Nephron progenitor cell (in vitro differentiated cells): Measurements from ENCODE around the gene C17orf107.

Experiments
- DNase-seq: peaks from one replicate; pipeline ENCODE4 v3.0.0; 2021
- H3K27ac Mint-ChIP-seq: 2 replicates; pipeline ENCODE4 v1.8.0; 2021; ENCODE audit warnings: mild to moderate bottlenecking, moderate library complexity, mixed read lengths
- H3K27me3 Mint-ChIP-seq: 2 replicates; pipeline ENCODE4 v1.8.0; 2021; ENCODE audit warnings: mild to moderate bottlenecking, low read depth, mixed read lengths; ENCODE audit not compliant: poor library complexity
- H3K36me3 Mint-ChIP-seq: 2 replicates; pipeline ENCODE4 v1.8.0; 2021; ENCODE audit warnings: low read depth, mixed read lengths
- H3K4me1 Mint-ChIP-seq: 2 replicates; pipeline ENCODE4 v1.8.0; 2021; ENCODE audit warnings: mixed read lengths
- H3K4me3 Mint-ChIP-seq: 2 replicates; pipeline ENCODE4 v1.8.0; 2021; ENCODE audit warnings: mild to moderate bottlenecking, moderate library complexity, mixed read lengths
- H3K9me3 Mint-ChIP-seq: 2 replicates; pipeline ENCODE4 v1.8.0; 2021; ENCODE audit warnings: mild to moderate bottlenecking, moderate library complexity, mixed read lengths
- CTCF ChIP-seq: fragments of 200-600 bp; sonication (generic); IDR thresholded peaks from 2 replicates; pipeline ENCODE4 v1.5.0; 2021; ENCODE audit warnings: antibody characterized with exemption

Gene C17orf107

GRCh38 chr17:4936436-4936835 lies 37.1 kb downstream of the C17orf107 start:
- H3K27me3 Mint-ChIP-seq, result peaks cover 9% of the 10 kb centered on the region
- H3K36me3 Mint-ChIP-seq, result peaks cover 14% of the 10 kb centered on the region
- H3K4me1 Mint-ChIP-seq, result peaks cover 38% of the 10 kb centered on the region
- TF ChIP-seq CTCF, result no peak
- H3K27ac Mint-ChIP-seq, result peak overlapping the region; percentile 92
- no peaks in the 10 kb centered on the region for H3K9me3 Mint-ChIP-seq
- DNase-seq, result no peak
- no peak overlapping the region for H3K4me3 Mint-ChIP-seq

GRCh38 chr17:4937553-4937952 lies 38.2 kb downstream of the C17orf107 start:
- Mint-ChIP-seq H3K27ac (no peak overlapping the region), H3K9me3 (no peaks in the 10 kb centered on the region), H3K36me3 (peaks cover 24% of the 10 kb centered on the region), H3K27me3 (peaks cover 9% of the 10 kb centered on the region), H3K4me3 (peak overlapping the region; percentile 92), H3K4me1 (peaks cover 47% of the 10 kb centered on the region)
- DNase-seq, result no peak
- TF ChIP-seq CTCF, result no peak

- H3K27ac Mint-ChIP-seq, result peak overlapping the region; percentile 89
- no peak for DNase-seq
- H3K4me3 Mint-ChIP-seq, result peak overlapping the region; percentile 92
- peaks cover 28% of the 10 kb centered on the region for H3K36me3 Mint-ChIP-seq
- peaks cover 5% of the 10 kb centered on the region for H3K27me3 Mint-ChIP-seq
- TF ChIP-seq CTCF, result no peak
- H3K4me1 Mint-ChIP-seq, result peaks cover 47% of the 10 kb centered on the region
- H3K9me3 Mint-ChIP-seq, result no peaks in the 10 kb centered on the region
Observed at GRCh38 chr17:4938069-4938491, 38.7 kb downstream of the C17orf107 start.

GRCh38 chr17:4938688-4939545 lies 39.6 kb downstream of the C17orf107 start:
- DNase-seq, result no peak
- H3K4me1 Mint-ChIP-seq, result peaks cover 40% of the 10 kb centered on the region

GRCh38 chr17:4939546-4939795 lies 40.1 kb downstream of the C17orf107 start:
- Mint-ChIP-seq H3K36me3 (peaks cover 31% of the 10 kb centered on the region), H3K27ac (peak overlapping the region; percentile 94), H3K4me1 (peaks cover 34% of the 10 kb centered on the region), H3K9me3 (no peaks in the 10 kb centered on the region), H3K4me3 (peak overlapping the region; percentile 92), H3K27me3 (peaks cover 5% of the 10 kb centered on the region)
- no peak for TF ChIP-seq CTCF
- DNase-seq, result peak; percentile 54

More at GRCh38 chr17:4938688-4939545, 39.6 kb downstream of the C17orf107 start:
- peaks cover 31% of the 10 kb centered on the region for H3K36me3 Mint-ChIP-seq
- peak overlapping the region; percentile 94 for H3K27ac Mint-ChIP-seq
- no peaks in the 10 kb centered on the region for H3K9me3 Mint-ChIP-seq
- no peak for TF ChIP-seq CTCF
- H3K4me3 Mint-ChIP-seq, result peak overlapping the region; percentile 92
- H3K27me3 Mint-ChIP-seq, result peaks cover 5% of the 10 kb centered on the region
